KMS-11 (cell line): Measurements from ENCODE around the gene TP53TG5.

Experiments used
- H2AFZ ChIP-seq: fragments of 200-600 bp; sonication (generic); 2 replicates; pipeline ENCODE4 v1.6.1; 2016; ENCODE audit warnings: antibody characterized with exemption, mixed run types, low read depth
- H3K27ac ChIP-seq: fragments of 200-600 bp; sonication (generic); 2 replicates; pipeline ENCODE4 v1.6.1; 2016; ENCODE audit warnings: mild to moderate bottlenecking, mixed run types
- H3K27me3 ChIP-seq: fragments of 200-600 bp; sonication (generic); 2 replicates; pipeline ENCODE4 v1.6.1; 2017; ENCODE audit warnings: mild to moderate bottlenecking, low read depth, mixed run types, moderate library complexity; ENCODE audit not compliant: insufficient read depth
- H3K36me3 ChIP-seq: fragments of 200-600 bp; sonication (generic); 2 replicates; pipeline ENCODE4 v1.6.1; 2017; ENCODE audit warnings: mild to moderate bottlenecking, mixed run types; ENCODE audit not compliant: insufficient read depth
- H3K4me1 ChIP-seq: fragments of 200-600 bp; sonication (generic); 2 replicates; pipeline ENCODE4 v1.6.1; 2016; ENCODE audit warnings: mild to moderate bottlenecking, low read depth, mixed run types; ENCODE audit not compliant: poor library complexity, severe bottlenecking
- H3K4me2 ChIP-seq: fragments of 200-600 bp; sonication (generic); 2 replicates; pipeline ENCODE4 v1.7.0; 2016; ENCODE audit warnings: mild to moderate bottlenecking, mixed run types
- H3K4me3 ChIP-seq: fragments of 200-600 bp; sonication (generic); IDR thresholded peaks from 2 replicates; pipeline ENCODE4 v1.6.1; 2017; ENCODE audit warnings: low read depth, low read length, mixed read lengths; ENCODE audit not compliant: insufficient read depth
- H3K79me2 ChIP-seq: fragments of 200-600 bp; sonication (generic); 2 replicates; pipeline ENCODE4 v1.6.1; 2016; ENCODE audit warnings: low read depth, mixed run types; ENCODE audit not compliant: insufficient read depth
- H3K9ac ChIP-seq: fragments of 200-600 bp; sonication (generic); 2 replicates; pipeline ENCODE4 v1.6.1; 2016; ENCODE audit warnings: mild to moderate bottlenecking, mixed run types
- H4K20me1 ChIP-seq: fragments of 200-600 bp; sonication (generic); 2 replicates; pipeline ENCODE4 v1.6.1; 2016; ENCODE audit warnings: mild to moderate bottlenecking, mixed run types; ENCODE audit not compliant: insufficient read depth
- TF ChIP-seq, protein P1 (sequence below): fragments of 200-600 bp; sonication (generic); conservative IDR thresholded peaks from 2 replicates; pipeline ENCODE4 v1.6.1; 2017; ENCODE audit warnings: low read depth, mild to moderate bottlenecking, antibody characterized with exemption, low read length, moderate library complexity, mixed read lengths

Gene TP53TG5

GRCh38 chr20:45406260-45407066, 28.3 kb upstream of the TP53TG5 start:
- Histone ChIP-seq H3K36me3 (no peaks in the 10 kb centered on the region), H3K4me3 (no peak overlapping the region), H3K9ac (no peak overlapping the region), H3K4me1 (no peaks in the 10 kb centered on the region), H3K4me2 (peak overlapping the region; percentile 8; the same call in 1 of the 2 replicates), H3K27me3 (no peaks in the 10 kb centered on the region; the same call in 1 of the 2 replicates), H3K27ac (no peak overlapping the region), H3K79me2 (no peaks in the 10 kb centered on the region), H2AFZ (peak overlapping the region; percentile 16; the same call in 1 of the 2 replicates), H4K20me1 (no peaks in the 10 kb centered on the region)
- TF ChIP-seq, protein P1, sequence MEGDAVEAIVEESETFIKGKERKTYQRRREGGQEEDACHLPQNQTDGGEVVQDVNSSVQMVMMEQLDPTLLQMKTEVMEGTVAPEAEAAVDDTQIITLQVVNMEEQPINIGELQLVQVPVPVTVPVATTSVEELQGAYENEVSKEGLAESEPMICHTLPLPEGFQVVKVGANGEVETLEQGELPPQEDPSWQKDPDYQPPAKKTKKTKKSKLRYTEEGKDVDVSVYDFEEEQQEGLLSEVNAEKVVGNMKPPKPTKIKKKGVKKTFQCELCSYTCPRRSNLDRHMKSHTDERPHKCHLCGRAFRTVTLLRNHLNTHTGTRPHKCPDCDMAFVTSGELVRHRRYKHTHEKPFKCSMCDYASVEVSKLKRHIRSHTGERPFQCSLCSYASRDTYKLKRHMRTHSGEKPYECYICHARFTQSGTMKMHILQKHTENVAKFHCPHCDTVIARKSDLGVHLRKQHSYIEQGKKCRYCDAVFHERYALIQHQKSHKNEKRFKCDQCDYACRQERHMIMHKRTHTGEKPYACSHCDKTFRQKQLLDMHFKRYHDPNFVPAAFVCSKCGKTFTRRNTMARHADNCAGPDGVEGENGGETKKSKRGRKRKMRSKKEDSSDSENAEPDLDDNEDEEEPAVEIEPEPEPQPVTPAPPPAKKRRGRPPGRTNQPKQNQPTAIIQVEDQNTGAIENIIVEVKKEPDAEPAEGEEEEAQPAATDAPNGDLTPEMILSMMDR, result no peak

DNA sequence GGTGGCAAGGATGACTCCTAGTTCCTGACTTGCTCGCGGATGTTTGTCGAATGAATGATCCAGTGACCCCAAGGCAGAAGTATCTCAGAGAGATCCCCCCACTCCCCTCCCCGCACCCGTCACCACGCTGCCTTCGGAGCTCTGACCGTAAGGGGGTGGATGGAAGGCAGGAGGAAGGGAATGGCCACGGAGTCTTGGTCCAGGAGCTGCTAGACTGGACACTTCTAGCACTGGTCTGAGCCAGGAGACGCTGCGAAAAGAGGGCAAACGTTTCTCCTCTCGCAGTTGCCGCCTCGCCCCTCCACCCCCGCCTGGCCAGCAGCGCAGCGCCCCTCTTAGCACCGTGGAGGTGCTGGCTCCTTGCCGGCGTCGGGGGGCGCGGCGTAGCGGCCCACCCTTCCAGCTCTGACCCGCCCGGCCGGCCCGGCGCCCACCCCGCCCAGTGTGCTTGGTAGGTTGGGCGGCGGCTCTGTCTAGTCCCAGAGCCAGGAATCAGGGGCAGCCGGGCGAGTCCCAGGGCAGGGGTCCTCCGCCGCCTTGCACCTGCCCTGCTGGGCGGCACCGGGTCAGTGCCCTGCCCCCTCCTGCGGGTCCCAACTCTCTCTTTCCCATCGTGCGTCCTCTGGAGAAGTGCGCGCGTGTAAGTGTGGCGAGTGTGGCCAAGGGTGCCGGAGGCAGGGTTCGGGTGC, 27.6 kb upstream of the TP53TG5 start:
- Histone ChIP-seq H3K36me3 (no peaks in the 10 kb centered on the region), H3K4me3 (no peak overlapping the region), H2AFZ (peak overlapping the region; percentile 16; the same call in 1 of the 2 replicates), H3K79me2 (no peaks in the 10 kb centered on the region), H3K27ac (no peak overlapping the region), H3K27me3 (no peaks in the 10 kb centered on the region; the same call in 1 of the 2 replicates), H4K20me1 (no peaks in the 10 kb centered on the region), H3K4me2 (peak overlapping the region; percentile 8; the same call in 1 of the 2 replicates), H3K9ac (no peak overlapping the region), H3K4me1 (no peaks in the 10 kb centered on the region)
- TF ChIP-seq, protein P1, result no peak

- Histone ChIP-seq H3K27ac (no peak overlapping the region), H2AFZ (no peak overlapping the region), H3K27me3 (no peaks in the 10 kb centered on the region; the same call in 1 of the 2 replicates), H3K9ac (no peak overlapping the region), H3K79me2 (no peaks in the 10 kb centered on the region), H3K4me2 (no peak overlapping the region), H3K4me3 (no peak overlapping the region), H4K20me1 (no peaks in the 10 kb centered on the region), H3K36me3 (no peaks in the 10 kb centered on the region), H3K4me1 (no peaks in the 10 kb centered on the region)
- TF ChIP-seq, protein P1, result no peak
Observed at GRCh38 chr20:45404438-45404837, 26.3 kb upstream of the TP53TG5 start.

GRCh38 chr20:45402946-45403345, 24.8 kb upstream of the TP53TG5 start:
- Histone ChIP-seq H3K27me3 (no peaks in the 10 kb centered on the region; the same call in 1 of the 2 replicates), H3K9ac (no peak overlapping the region), H3K4me1 (no peaks in the 10 kb centered on the region), H3K4me2 (no peak overlapping the region), H4K20me1 (no peaks in the 10 kb centered on the region), H3K27ac (no peak overlapping the region), H2AFZ (no peak overlapping the region), H3K4me3 (no peak overlapping the region), H3K36me3 (no peaks in the 10 kb centered on the region), H3K79me2 (no peaks in the 10 kb centered on the region)
- TF ChIP-seq, protein P1, result no peak
